GM23338 (cell line): Measurements from ENCODE around the gene FRAT1. TPM values are rescaled to one million over a fixed set of nuclear protein-coding genes. Genes with fewer than 3 reads are reported as not detected.

Experiments
- ATAC-seq: fragments of 200-7000 bp; cut with Tn5 transposase; 3 replicates; pipeline ENCODE4 v1.9.1; 2020
- DNase-seq: peaks from one replicate; pipeline ENCODE4 v3.0.0-alpha.2; 2015; ENCODE audit warnings: low spot score
- H2AFZ ChIP-seq: fragments of 200-600 bp; sonication (generic); 2 replicates; pipeline ENCODE4 v1.8.0; 2016; ENCODE audit warnings: antibody characterized with exemption, mild to moderate bottlenecking, moderate library complexity
- H3F3A ChIP-seq: fragments of 200-600 bp; sonication (generic); replicated peaks from 2 replicates; pipeline ENCODE4 v1.8.0; 2017; ENCODE audit warnings: antibody characterized with exemption, mixed run types, low read depth
- H3K27ac ChIP-seq: fragments of 200-600 bp; sonication (generic); 2 replicates; pipeline ENCODE4 v1.6.1; 2016; ENCODE audit warnings: low read depth
- H3K27me3 ChIP-seq: fragments of 200-600 bp; sonication (generic); 2 replicates; pipeline ENCODE4 v1.8.0; 2016; ENCODE audit warnings: mild to moderate bottlenecking, mixed run types, moderate library complexity; ENCODE audit not compliant: insufficient read depth
- H3K36me3 ChIP-seq: fragments of 200-600 bp; sonication (generic); 2 replicates; pipeline ENCODE4 v1.8.0; 2016; ENCODE audit warnings: mild to moderate bottlenecking; ENCODE audit not compliant: insufficient read depth
- H3K4me1 ChIP-seq: fragments of 200-600 bp; sonication (generic); 2 replicates; pipeline ENCODE4 v1.8.0; 2016; ENCODE audit warnings: mild to moderate bottlenecking, moderate library complexity; ENCODE audit not compliant: insufficient read depth
- H3K4me2 ChIP-seq: fragments of 200-600 bp; sonication (generic); 2 replicates; pipeline ENCODE4 v1.7.1; 2017; ENCODE audit warnings: mixed run types
- H3K4me3 ChIP-seq: fragments of 200-600 bp; sonication (generic); 2 replicates; pipeline ENCODE4 v1.6.1; 2016; ENCODE audit warnings: mixed run types
- H3K79me2 ChIP-seq: fragments of 200-600 bp; sonication (generic); replicated peaks from 2 replicates; pipeline ENCODE4 v1.8.0; 2017; ENCODE audit warnings: mild to moderate bottlenecking; ENCODE audit not compliant: insufficient read depth
- H3K9me2 ChIP-seq: fragments of 200-600 bp; sonication (generic); 2 replicates; pipeline ENCODE4 v1.8.0; 2017; ENCODE audit not compliant: insufficient read depth
- H4K20me1 ChIP-seq: fragments of 200-600 bp; sonication (generic); replicated peaks from 2 replicates; pipeline ENCODE4 v1.8.0; 2017; ENCODE audit warnings: mild to moderate bottlenecking; ENCODE audit not compliant: insufficient read depth
- H3K27ac Mint-ChIP-seq: 2 replicates; pipeline ENCODE4 v1.8.0; 2020; ENCODE audit warnings: inconsistent platforms, mild to moderate bottlenecking, moderate library complexity, mixed read lengths
- H3K27me3 Mint-ChIP-seq: 3 replicates; pipeline ENCODE4 v1.8.0; 2022; ENCODE audit warnings: low read depth, mild to moderate bottlenecking, moderate library complexity, mixed read lengths, inconsistent platforms; ENCODE audit not compliant: insufficient read depth, poor library complexity
- H3K36me3 Mint-ChIP-seq: 3 replicates; pipeline ENCODE4 v1.8.0; 2021; ENCODE audit warnings: low read depth, mild to moderate bottlenecking, inconsistent platforms, moderate library complexity, mixed read lengths
- H3K4me1 Mint-ChIP-seq: 3 replicates; pipeline ENCODE4 v1.8.0; 2020; ENCODE audit warnings: mild to moderate bottlenecking, inconsistent platforms, mixed read lengths
- H3K4me3 Mint-ChIP-seq: 3 replicates; pipeline ENCODE4 v1.8.0; 2021; ENCODE audit warnings: moderate library complexity, mild to moderate bottlenecking, inconsistent platforms, mixed read lengths
- H3K9me3 Mint-ChIP-seq: 3 replicates; pipeline ENCODE4 v1.8.0; 2020; ENCODE audit warnings: moderate library complexity, mild to moderate bottlenecking, inconsistent platforms, mixed read lengths
- CREB1 ChIP-seq: fragments of 250-450 bp; sonication (Bioruptor Pico); IDR thresholded peaks from 2 replicates; pipeline ENCODE4 v1.5.0; 2020; ENCODE audit warnings: low read depth, mild to moderate bottlenecking, moderate library complexity
- EZH2 ChIP-seq: fragments of 200-600 bp; sonication (generic); IDR thresholded peaks from one replicate; pipeline ENCODE4 v1.8.0; 2017; ENCODE audit warnings: antibody characterized with exemption, mild to moderate bottlenecking, low read depth; ENCODE audit not compliant: unreplicated experiment
- EZH2phosphoT487 ChIP-seq: fragments of 200-600 bp; sonication (generic); IDR thresholded peaks from one replicate; pipeline ENCODE4 v1.8.1; 2018; ENCODE audit warnings: antibody characterized with exemption; ENCODE audit not compliant: unreplicated experiment
- JUNB ChIP-seq: IDR thresholded peaks from one replicate; pipeline ENCODE4 v1.6.1; 2016; ENCODE audit warnings: antibody characterized with exemption; ENCODE audit not compliant: unreplicated experiment
- NANOG ChIP-seq: IDR thresholded peaks from 2 replicates; pipeline ENCODE4 v1.6.1; 2016; ENCODE audit warnings: antibody characterized with exemption, borderline replicate concordance
- POLR2AphosphoS5 ChIP-seq: IDR thresholded peaks from 2 replicates; pipeline ENCODE4 v1.6.1; 2016; ENCODE audit warnings: antibody characterized with exemption, low read depth
- ZNF114 ChIP-seq: fragments of 250-450 bp; sonication (Bioruptor Pico); IDR thresholded peaks from 2 replicates; pipeline ENCODE4 v1.5.0; 2020; ENCODE audit warnings: mild to moderate bottlenecking, moderate library complexity
- ZNF331 ChIP-seq: fragments of 250-450 bp; sonication (Bioruptor Pico); IDR thresholded peaks from 2 replicates; pipeline ENCODE4 v1.5.0; 2020; ENCODE audit warnings: low read depth, mild to moderate bottlenecking, moderate library complexity
- polyA plus RNA-seq: library from polyadenylated mRNA; unstranded; fragments of >200 nt; fragmentation: Nextera tagmentation; extraction: Ambion mirVana; gene quantifications from 2 replicates; pipeline ENCODE4 v1.2.1, GENCODE V29; 2016
- total RNA-seq: library from RNA; depleted of rRNA; stranded (reverse); fragments of >200 nt; shearing (Covaris generic); gene quantifications from 2 replicates; pipeline ENCODE4 v1.2.3, GENCODE V29; 2014
- TF ChIP-seq, protein P1 (sequence below): fragments of 250-450 bp; sonication (Bioruptor Pico); IDR thresholded peaks from 2 replicates; pipeline ENCODE4 v1.5.0; 2020; ENCODE audit warnings: mild to moderate bottlenecking, moderate library complexity
- TF ChIP-seq, protein P2 (sequence below): IDR thresholded peaks from one replicate; pipeline ENCODE4 v1.6.1; 2018; ENCODE audit warnings: antibody characterized with exemption; ENCODE audit not compliant: unreplicated experiment
- TF ChIP-seq, protein P3 (sequence below), 2 experiments: fragments of 200-600 bp in 1 of 2; sonication (generic) in 1 of 2; conservative IDR thresholded peaks; 2 replicates each; pipeline versions ENCODE4 v1.5.1 to v1.6.1; 2016 to 2017; ENCODE audit warnings: antibody characterized with exemption in 2 of 2, low read depth in 2 of 2, mild to moderate bottlenecking in 2 of 2, moderate library complexity in 1 of 2

Gene FRAT1
- total and polyA plus RNA-seq, 2 experiments from 2014 or later: 1.4 to 8.5 TPM

DNA sequence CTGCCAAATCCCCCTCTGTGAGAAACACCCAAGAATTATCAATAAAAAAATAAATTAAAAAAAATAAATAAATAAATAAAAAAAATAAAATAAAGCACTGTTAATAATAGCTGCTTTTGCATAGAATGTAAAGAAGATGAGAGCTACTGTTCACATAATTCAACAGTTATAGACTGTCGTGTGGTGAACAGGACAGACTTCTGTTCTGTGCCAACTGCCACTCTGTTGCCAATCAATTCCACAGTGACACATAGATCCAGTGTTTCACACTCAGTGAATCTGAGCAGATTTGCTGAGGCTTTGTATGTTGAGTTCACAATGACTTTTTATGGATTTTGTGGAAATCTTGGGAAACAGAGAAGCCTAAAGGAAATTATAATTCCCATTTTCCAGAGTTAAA lies 41.5 kb upstream of the FRAT1 start:
- Histone ChIP-seq H4K20me1 (peaks cover 11% of the 10 kb centered on the region; the same call in 1 of the 2 replicates), H3K36me3 (no peaks in the 10 kb centered on the region), H3K4me1 (no peaks in the 10 kb centered on the region), H3K4me2 (no peak overlapping the region), H3F3A (0 out of 2 replicates have a peak, but pooled peaks cover 3% of the 10 kb centered on the region), H3K4me3 (no peak overlapping the region), H3K27me3 (no peaks in the 10 kb centered on the region), H3K27ac (no peak overlapping the region), H3K79me2 (peaks cover 56% of the 10 kb centered on the region), H2AFZ (no peak overlapping the region), H3K9me2 (no peaks in the 10 kb centered on the region)
- H3K4me3 Mint-ChIP-seq: no peak overlapping the region
- no peaks in the 10 kb centered on the region for H3K9me3 Mint-ChIP-seq
- no peak overlapping the region for H3K27ac Mint-ChIP-seq
- no peak for TF ChIP-seq NANOG
- TF ChIP-seq ZNF114 (CRISPR knock-in tag): no peak
- no peak for TF ChIP-seq POLR2AphosphoS5
- TF ChIP-seq JUNB: no peak
- TF ChIP-seq, protein P1, sequence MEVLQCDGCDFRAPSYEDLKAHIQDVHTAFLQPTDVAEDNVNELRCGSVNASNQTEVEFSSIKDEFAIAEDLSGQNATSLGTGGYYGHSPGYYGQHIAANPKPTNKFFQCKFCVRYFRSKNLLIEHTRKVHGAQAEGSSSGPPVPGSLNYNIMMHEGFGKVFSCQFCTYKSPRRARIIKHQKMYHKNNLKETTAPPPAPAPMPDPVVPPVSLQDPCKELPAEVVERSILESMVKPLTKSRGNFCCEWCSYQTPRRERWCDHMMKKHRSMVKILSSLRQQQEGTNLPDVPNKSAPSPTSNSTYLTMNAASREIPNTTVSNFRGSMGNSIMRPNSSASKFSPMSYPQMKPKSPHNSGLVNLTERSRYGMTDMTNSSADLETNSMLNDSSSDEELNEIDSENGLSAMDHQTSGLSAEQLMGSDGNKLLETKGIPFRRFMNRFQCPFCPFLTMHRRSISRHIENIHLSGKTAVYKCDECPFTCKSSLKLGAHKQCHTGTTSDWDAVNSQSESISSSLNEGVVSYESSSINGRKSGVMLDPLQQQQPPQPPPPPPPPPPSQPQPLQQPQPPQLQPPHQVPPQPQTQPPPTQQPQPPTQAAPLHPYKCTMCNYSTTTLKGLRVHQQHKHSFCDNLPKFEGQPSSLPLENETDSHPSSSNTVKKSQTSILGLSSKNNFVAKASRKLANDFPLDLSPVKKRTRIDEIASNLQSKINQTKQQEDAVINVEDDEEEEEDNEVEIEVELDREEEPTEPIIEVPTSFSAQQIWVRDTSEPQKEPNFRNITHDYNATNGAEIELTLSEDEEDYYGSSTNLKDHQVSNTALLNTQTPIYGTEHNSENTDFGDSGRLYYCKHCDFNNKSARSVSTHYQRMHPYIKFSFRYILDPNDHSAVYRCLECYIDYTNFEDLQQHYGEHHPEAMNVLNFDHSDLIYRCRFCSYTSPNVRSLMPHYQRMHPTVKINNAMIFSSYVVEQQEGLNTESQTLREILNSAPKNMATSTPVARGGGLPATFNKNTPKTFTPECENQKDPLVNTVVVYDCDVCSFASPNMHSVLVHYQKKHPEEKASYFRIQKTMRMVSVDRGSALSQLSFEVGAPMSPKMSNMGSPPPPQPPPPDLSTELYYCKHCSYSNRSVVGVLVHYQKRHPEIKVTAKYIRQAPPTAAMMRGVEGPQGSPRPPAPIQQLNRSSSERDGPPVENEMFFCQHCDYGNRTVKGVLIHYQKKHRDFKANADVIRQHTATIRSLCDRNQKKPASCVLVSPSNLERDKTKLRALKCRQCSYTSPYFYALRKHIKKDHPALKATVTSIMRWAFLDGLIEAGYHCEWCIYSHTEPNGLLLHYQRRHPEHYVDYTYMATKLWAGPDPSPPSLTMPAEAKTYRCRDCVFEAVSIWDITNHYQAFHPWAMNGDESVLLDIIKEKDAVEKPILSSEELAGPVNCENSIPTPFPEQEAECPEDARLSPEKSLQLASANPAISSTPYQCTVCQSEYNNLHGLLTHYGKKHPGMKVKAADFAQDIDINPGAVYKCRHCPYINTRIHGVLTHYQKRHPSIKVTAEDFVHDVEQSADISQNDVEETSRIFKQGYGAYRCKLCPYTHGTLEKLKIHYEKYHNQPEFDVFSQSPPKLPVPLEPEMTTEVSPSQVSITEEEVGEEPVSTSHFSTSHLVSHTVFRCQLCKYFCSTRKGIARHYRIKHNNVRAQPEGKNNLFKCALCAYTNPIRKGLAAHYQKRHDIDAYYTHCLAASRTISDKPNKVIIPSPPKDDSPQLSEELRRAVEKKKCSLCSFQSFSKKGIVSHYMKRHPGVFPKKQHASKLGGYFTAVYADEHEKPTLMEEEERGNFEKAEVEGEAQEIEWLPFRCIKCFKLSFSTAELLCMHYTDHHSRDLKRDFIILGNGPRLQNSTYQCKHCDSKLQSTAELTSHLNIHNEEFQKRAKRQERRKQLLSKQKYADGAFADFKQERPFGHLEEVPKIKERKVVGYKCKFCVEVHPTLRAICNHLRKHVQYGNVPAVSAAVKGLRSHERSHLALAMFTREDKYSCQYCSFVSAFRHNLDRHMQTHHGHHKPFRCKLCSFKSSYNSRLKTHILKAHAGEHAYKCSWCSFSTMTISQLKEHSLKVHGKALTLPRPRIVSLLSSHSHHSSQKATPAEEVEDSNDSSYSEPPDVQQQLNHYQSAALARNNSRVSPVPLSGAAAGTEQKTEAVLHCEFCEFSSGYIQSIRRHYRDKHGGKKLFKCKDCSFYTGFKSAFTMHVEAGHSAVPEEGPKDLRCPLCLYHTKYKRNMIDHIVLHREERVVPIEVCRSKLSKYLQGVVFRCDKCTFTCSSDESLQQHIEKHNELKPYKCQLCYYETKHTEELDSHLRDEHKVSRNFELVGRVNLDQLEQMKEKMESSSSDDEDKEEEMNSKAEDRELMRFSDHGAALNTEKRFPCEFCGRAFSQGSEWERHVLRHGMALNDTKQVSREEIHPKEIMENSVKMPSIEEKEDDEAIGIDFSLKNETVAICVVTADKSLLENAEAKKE (CRISPR knock-in tag): no peak
- TF ChIP-seq, protein P2, sequence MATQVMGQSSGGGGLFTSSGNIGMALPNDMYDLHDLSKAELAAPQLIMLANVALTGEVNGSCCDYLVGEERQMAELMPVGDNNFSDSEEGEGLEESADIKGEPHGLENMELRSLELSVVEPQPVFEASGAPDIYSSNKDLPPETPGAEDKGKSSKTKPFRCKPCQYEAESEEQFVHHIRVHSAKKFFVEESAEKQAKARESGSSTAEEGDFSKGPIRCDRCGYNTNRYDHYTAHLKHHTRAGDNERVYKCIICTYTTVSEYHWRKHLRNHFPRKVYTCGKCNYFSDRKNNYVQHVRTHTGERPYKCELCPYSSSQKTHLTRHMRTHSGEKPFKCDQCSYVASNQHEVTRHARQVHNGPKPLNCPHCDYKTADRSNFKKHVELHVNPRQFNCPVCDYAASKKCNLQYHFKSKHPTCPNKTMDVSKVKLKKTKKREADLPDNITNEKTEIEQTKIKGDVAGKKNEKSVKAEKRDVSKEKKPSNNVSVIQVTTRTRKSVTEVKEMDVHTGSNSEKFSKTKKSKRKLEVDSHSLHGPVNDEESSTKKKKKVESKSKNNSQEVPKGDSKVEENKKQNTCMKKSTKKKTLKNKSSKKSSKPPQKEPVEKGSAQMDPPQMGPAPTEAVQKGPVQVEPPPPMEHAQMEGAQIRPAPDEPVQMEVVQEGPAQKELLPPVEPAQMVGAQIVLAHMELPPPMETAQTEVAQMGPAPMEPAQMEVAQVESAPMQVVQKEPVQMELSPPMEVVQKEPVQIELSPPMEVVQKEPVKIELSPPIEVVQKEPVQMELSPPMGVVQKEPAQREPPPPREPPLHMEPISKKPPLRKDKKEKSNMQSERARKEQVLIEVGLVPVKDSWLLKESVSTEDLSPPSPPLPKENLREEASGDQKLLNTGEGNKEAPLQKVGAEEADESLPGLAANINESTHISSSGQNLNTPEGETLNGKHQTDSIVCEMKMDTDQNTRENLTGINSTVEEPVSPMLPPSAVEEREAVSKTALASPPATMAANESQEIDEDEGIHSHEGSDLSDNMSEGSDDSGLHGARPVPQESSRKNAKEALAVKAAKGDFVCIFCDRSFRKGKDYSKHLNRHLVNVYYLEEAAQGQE: no peak
- no peak for TF ChIP-seq ZNF331
- TF ChIP-seq, protein P3, sequence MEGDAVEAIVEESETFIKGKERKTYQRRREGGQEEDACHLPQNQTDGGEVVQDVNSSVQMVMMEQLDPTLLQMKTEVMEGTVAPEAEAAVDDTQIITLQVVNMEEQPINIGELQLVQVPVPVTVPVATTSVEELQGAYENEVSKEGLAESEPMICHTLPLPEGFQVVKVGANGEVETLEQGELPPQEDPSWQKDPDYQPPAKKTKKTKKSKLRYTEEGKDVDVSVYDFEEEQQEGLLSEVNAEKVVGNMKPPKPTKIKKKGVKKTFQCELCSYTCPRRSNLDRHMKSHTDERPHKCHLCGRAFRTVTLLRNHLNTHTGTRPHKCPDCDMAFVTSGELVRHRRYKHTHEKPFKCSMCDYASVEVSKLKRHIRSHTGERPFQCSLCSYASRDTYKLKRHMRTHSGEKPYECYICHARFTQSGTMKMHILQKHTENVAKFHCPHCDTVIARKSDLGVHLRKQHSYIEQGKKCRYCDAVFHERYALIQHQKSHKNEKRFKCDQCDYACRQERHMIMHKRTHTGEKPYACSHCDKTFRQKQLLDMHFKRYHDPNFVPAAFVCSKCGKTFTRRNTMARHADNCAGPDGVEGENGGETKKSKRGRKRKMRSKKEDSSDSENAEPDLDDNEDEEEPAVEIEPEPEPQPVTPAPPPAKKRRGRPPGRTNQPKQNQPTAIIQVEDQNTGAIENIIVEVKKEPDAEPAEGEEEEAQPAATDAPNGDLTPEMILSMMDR (conservative IDR thresholded peaks at IDR 0.05; ENCODE audit: low read depth in 2 of 2): no peak
- TF ChIP-seq EZH2: no peak
- no peak for TF ChIP-seq CREB1
- TF ChIP-seq EZH2phosphoT487: no peak
- no peaks in the 10 kb centered on the region; the same call in 2 of the 3 replicates for H3K4me1 Mint-ChIP-seq
- ATAC-seq (no peak), DNase-seq (no peak)
- no peaks in the 10 kb centered on the region; the same call in 1 of the 3 replicates for H3K36me3 Mint-ChIP-seq
- no peaks in the 10 kb centered on the region for H3K27me3 Mint-ChIP-seq
